Measurements from ENCODE around the gene NDRG3.

The NDRG3 gene

DNA sequence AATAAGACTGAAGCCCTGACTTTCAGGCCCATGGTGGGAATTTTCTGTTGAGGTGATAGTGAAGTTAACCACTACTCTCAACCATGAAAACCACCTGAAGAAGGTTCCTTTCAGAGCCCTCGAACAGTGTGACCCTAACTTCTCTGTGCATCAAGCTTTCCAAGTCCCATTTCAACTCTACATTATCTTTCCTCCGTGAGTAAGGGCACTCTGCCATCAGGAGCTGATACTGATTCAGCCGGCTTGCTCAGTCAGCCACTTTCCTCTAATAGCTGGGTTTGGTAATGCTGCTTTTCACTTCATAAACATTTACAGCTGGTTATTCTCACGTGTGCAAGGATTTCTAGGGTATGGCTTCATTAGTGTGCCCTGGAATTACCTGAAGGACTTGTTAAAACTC, 89.2 kb downstream of the NDRG3 start:
- Histone ChIP-seq H3K9ac (ENCODE audit: insufficient read length, low read depth) (no peak overlapping the region), H3K27me3 (ENCODE audit: insufficient read depth, insufficient read length) (no peaks in the 10 kb centered on the region), H3K4me1 (ENCODE audit: insufficient read depth, insufficient read length) (peaks cover 5% of the 10 kb centered on the region), H3K36me3 (ENCODE audit: insufficient read depth, insufficient read length, low read length) (peaks cover 30% of the 10 kb centered on the region), H3K4me3 (ENCODE audit: insufficient read length, low read depth) (no peak overlapping the region), H3K9me3 (ENCODE audit: insufficient read depth, low read length) (no peaks in the 10 kb centered on the region)
- TF ChIP-seq SUZ12 (IDR thresholded peaks at IDR 0.05; ENCODE audit: extremely low read depth, insufficient read depth, insufficient read length) (no peak), YY1 (IDR thresholded peaks at IDR 0.05; ENCODE audit: insufficient read depth, insufficient read length) (no peak), ZNF274 (IDR thresholded peaks at IDR 0.05; ENCODE audit: low read depth, low read length) (no peak)
- no peak for DNase-seq (ENCODE audit: low read depth, low spot score)

DNA sequence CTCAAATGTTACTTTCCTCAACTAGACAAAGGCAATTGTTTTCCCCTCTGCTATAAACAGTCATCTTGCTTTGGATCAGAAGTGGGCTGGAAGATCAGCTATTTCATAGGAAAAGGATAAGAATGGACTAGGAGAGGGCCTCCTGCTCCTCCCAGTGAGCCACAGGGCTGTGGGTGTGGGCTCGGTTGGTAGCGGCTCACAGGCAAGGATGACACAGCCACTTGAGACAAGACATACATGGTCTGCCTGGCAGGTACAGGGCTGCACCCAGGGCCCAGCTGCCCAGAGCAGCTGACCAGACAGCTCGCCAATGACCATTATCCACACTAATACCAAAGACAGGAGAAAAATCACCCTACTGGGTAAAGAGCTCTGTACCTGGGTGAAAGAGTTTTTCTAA, 90.9 kb downstream of the NDRG3 start:
- TF ChIP-seq SUZ12 (IDR thresholded peaks at IDR 0.05; ENCODE audit: extremely low read depth, insufficient read depth, insufficient read length) = no peak
- no peak for TF ChIP-seq YY1 (IDR thresholded peaks at IDR 0.05; ENCODE audit: insufficient read depth, insufficient read length)
- no peak for TF ChIP-seq ZNF274 (IDR thresholded peaks at IDR 0.05; ENCODE audit: low read depth, low read length)

DNA sequence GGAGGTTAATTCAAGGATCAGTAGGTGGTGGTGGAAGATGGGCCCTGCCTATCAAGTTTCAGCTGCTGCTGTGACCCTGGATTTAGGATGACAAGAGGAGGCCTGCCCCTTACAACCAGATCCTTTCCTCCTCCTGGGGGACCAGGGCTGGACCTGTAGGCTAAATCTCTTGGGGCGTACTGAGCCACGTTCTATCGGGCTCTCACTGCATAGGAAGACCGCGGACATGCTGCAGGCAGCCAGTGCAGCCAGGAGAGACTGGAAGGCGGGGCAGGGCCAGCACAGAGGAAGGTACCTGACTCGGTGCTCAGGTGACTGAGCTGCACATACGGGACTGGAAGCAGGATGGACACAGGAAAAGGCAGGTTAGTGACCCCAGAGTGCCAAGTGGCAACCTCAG, 91.4 kb downstream of the NDRG3 start:
- TF ChIP-seq ZNF274 (IDR thresholded peaks at IDR 0.05; ENCODE audit: low read depth, low read length) = no peak
- no peak for TF ChIP-seq YY1 (IDR thresholded peaks at IDR 0.05; ENCODE audit: insufficient read depth, insufficient read length)
- TF ChIP-seq SUZ12 (IDR thresholded peaks at IDR 0.05; ENCODE audit: extremely low read depth, insufficient read depth, insufficient read length) = no peak
- Histone ChIP-seq H3K9me3 (ENCODE audit: insufficient read depth, low read length) (no peaks in the 10 kb centered on the region), H3K4me1 (ENCODE audit: insufficient read depth, insufficient read length) (peaks cover 5% of the 10 kb centered on the region), H3K9ac (ENCODE audit: insufficient read length, low read depth) (no peak overlapping the region), H3K4me3 (ENCODE audit: insufficient read length, low read depth) (no peak overlapping the region), H3K36me3 (ENCODE audit: insufficient read depth, insufficient read length, low read length) (peaks cover 35% of the 10 kb centered on the region), H3K27me3 (ENCODE audit: insufficient read depth, insufficient read length) (no peaks in the 10 kb centered on the region)
- no peak for DNase-seq (ENCODE audit: low read depth, low spot score)

More for the DNA sequence above, 90.9 kb downstream of the NDRG3 start:
- no peak overlapping the region for H3K9ac ChIP-seq (ENCODE audit: insufficient read length, low read depth)
- no peak overlapping the region for H3K4me3 ChIP-seq (ENCODE audit: insufficient read length, low read depth)
- no peaks in the 10 kb centered on the region for H3K9me3 ChIP-seq (ENCODE audit: insufficient read depth, low read length)
- no peaks in the 10 kb centered on the region for H3K27me3 ChIP-seq (ENCODE audit: insufficient read depth, insufficient read length)
- no peak for DNase-seq (ENCODE audit: low read depth, low spot score)
- H3K4me1 ChIP-seq (ENCODE audit: insufficient read depth, insufficient read length) = peaks cover 5% of the 10 kb centered on the region
- peaks cover 35% of the 10 kb centered on the region for H3K36me3 ChIP-seq (ENCODE audit: insufficient read depth, insufficient read length, low read length)

DNA sequence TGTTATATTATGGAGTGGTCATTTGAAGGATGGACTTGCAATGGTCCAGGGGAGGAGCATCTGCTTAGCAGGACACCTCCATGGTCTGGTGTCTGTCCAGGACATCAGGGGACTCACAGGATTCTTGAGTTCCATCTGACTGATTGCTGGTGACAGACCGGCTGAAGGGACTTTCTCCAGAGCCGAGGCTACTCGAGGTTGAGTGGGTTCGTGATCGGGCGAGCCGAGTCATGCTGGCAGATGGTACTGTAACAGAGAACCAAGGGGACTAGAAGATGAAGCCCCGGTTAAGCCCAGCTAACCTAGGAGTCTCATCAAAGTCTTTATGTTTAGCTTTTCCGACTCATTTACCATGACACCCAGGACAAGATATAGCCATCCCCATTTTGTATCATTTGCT, 92.4 kb downstream of the NDRG3 start:
- Histone ChIP-seq H3K4me1 (ENCODE audit: insufficient read depth, insufficient read length) (peaks cover 5% of the 10 kb centered on the region), H3K27me3 (ENCODE audit: insufficient read depth, insufficient read length) (no peaks in the 10 kb centered on the region), H3K9ac (ENCODE audit: insufficient read length, low read depth) (no peak overlapping the region), H3K36me3 (ENCODE audit: insufficient read depth, insufficient read length, low read length) (peaks cover 35% of the 10 kb centered on the region), H3K4me3 (ENCODE audit: insufficient read length, low read depth) (no peak overlapping the region), H3K9me3 (ENCODE audit: insufficient read depth, low read length) (no peaks in the 10 kb centered on the region)
- no peak for DNase-seq (ENCODE audit: low read depth, low spot score)
- TF ChIP-seq YY1 (IDR thresholded peaks at IDR 0.05; ENCODE audit: insufficient read depth, insufficient read length) = no peak
- TF ChIP-seq SUZ12 (IDR thresholded peaks at IDR 0.05; ENCODE audit: extremely low read depth, insufficient read depth, insufficient read length) = no peak

DNA sequence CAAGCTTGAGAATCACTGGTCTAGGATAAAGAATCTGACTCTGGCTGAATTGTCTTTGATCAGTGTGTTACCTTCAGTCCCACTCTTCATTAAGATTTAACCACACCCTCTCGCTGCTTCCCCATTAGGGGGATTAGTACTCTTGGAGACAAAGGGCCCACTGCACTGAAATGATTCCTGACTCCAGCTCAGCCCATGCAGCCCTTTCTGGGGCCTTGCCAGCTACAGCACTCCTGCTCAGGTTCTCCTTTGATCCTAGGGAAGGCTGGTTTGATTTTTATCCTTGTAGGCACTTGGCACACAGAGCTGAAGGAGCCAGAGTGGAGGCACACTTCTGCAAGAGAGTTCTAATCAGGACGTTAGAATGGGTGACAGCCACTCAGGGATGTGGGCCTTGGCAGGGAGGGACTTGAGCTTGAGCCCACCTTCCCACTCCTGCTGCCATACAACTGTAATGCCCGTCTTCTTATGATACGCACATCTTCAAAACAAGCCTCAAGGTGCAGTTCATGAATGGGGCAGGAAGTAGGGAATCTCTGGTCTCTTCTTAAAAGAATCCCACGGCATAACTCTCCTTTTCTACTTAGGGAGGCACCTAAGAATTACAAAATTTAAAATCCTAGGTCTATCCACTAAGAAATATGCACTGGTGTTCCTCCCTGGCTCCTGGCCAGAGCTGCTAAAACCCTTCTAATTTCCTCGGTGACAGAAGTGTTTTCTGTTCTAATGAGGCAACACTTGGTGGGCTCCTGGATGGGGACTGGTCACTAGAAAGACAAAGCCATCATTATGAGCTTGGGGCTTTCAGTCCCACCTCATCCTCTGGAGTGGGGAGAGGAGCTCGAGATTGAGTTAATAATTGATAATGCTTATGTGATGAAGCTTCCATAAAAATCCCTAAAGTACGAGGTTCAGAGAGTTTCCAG, 98.4 kb downstream of the NDRG3 start:
- Histone ChIP-seq H3K4me1 (ENCODE audit: insufficient read depth, insufficient read length) (peaks cover 16% of the 10 kb centered on the region), H3K9me3 (ENCODE audit: insufficient read depth, low read length) (no peaks in the 10 kb centered on the region), H3K27me3 (ENCODE audit: insufficient read depth, insufficient read length) (no peaks in the 10 kb centered on the region), H3K4me3 (ENCODE audit: insufficient read length, low read depth) (no peak overlapping the region), H3K36me3 (ENCODE audit: insufficient read depth, insufficient read length, low read length) (peaks cover 7% of the 10 kb centered on the region), H3K9ac (ENCODE audit: insufficient read length, low read depth) (no peak overlapping the region)
- no peak for DNase-seq (ENCODE audit: low read depth, low spot score)
- no peak for TF ChIP-seq ZNF274 (IDR thresholded peaks at IDR 0.05; ENCODE audit: low read depth, low read length)
- TF ChIP-seq SUZ12 (IDR thresholded peaks at IDR 0.05; ENCODE audit: extremely low read depth, insufficient read depth, insufficient read length) = no peak
- no peak for TF ChIP-seq YY1 (IDR thresholded peaks at IDR 0.05; ENCODE audit: insufficient read depth, insufficient read length)

DNA sequence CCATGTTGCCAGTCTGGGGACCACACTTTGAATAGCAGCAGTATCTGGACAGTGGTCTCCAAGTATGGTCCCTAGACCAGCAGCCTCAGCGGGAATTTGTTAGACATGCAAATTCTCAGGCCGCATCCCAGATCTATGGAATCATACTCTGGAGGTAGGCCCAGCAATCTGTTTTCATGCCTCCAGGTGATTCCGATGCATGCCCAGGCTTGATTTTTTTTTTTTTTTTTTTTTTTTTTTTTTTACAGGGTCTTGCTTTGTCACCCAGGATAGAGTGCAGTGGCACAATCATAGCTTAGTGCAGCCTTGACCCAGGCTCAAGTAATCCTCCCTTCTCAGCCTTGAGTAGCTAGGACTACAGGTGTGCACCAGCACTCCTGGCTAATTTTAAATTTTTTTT, 99.2 kb downstream of the NDRG3 start:
- Histone ChIP-seq H3K4me3 (ENCODE audit: insufficient read length, low read depth) (no peak overlapping the region), H3K27me3 (ENCODE audit: insufficient read depth, insufficient read length) (no peaks in the 10 kb centered on the region), H3K9ac (ENCODE audit: insufficient read length, low read depth) (no peak overlapping the region), H3K4me1 (ENCODE audit: insufficient read depth, insufficient read length) (peaks cover 17% of the 10 kb centered on the region), H3K9me3 (ENCODE audit: insufficient read depth, low read length) (no peaks in the 10 kb centered on the region), H3K36me3 (ENCODE audit: insufficient read depth, insufficient read length, low read length) (peaks cover 5% of the 10 kb centered on the region)
- no peak for DNase-seq (ENCODE audit: low read depth, low spot score)
- TF ChIP-seq YY1 (IDR thresholded peaks at IDR 0.05; ENCODE audit: insufficient read depth, insufficient read length) (no peak), ZNF274 (IDR thresholded peaks at IDR 0.05; ENCODE audit: low read depth, low read length) (no peak), SUZ12 (IDR thresholded peaks at IDR 0.05; ENCODE audit: extremely low read depth, insufficient read depth, insufficient read length) (no peak)

DNA sequence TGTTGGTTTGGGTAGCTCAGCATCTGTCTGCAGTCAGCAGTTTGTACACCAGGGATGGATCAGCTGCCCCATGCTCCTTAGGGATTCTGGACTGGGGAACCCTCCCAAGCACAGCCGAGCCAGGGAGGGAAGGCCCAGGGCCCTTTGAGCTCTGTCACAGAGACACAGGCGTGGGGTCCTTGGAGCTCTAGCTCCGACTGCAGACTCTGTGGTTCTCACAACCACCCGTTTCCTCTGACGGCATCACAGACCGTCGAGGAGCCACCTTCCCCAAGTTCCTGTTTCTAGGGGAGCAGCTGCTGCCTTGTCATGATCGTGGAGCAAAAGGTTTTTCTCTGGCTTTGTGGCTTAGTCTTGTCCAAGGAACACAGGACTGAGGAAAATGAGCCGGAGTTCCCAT, 99.9 kb downstream of the NDRG3 start, which contains the start of gene SLA2:
SLA2 (minus strand) TSS at position 199 of the 400 bp plus-strand sequence. CDS start 4,861 bp downstream, outside the sequence.
- Histone ChIP-seq H3K36me3 (ENCODE audit: insufficient read depth, insufficient read length, low read length) (no peaks in the 10 kb centered on the region), H3K9me3 (ENCODE audit: insufficient read depth, low read length) (no peaks in the 10 kb centered on the region), H3K4me3 (ENCODE audit: insufficient read length, low read depth) (no peak within 1 kb of the TSS), H3K4me1 (ENCODE audit: insufficient read depth, insufficient read length) (peaks cover 23% of the 10 kb centered on the region), H3K27me3 (ENCODE audit: insufficient read depth, insufficient read length) (no peaks in the 10 kb centered on the region), H3K9ac (ENCODE audit: insufficient read length, low read depth) (no peak within 1 kb of the TSS)
- DNase-seq (ENCODE audit: low read depth, low spot score) = no peak
- TF ChIP-seq YY1 (IDR thresholded peaks at IDR 0.05; ENCODE audit: insufficient read depth, insufficient read length) (no peak), ZNF274 (IDR thresholded peaks at IDR 0.05; ENCODE audit: low read depth, low read length) (no peak)

Data from NT2/D1 (cell line).